DND-41 (cell line): ENCODE measurements around the gene RALGDS.

ENCODE experiments used
- ATAC-seq: fragments of 200-7000 bp; cut with Tn5 transposase; 3 replicates; pipeline ENCODE4 v1.9.1; 2021; ENCODE audit warnings: low read depth; ENCODE audit not compliant: insufficient read depth
- DNase-seq: peaks from one replicate; pipeline ENCODE4 v3.0.0-alpha.2; 2020
- H2AFZ ChIP-seq: 2 replicates; pipeline ENCODE4 v1.6.0; 2012; ENCODE audit warnings: low read depth, low read length
- H3K27ac ChIP-seq: 2 replicates; pipeline ENCODE4 v1.5.1; 2012; ENCODE audit warnings: low read length, inconsistent platforms
- H3K27me3 ChIP-seq: fragments of 200-600 bp; sonication (generic); 2 replicates; pipeline ENCODE4 v1.6.0; 2012; ENCODE audit warnings: low read length, mild to moderate bottlenecking, inconsistent platforms; ENCODE audit not compliant: insufficient read depth, poor library complexity
- H3K36me3 ChIP-seq: 2 replicates; pipeline ENCODE4 v1.5.1; 2012; ENCODE audit warnings: low read length, inconsistent platforms; ENCODE audit not compliant: insufficient read depth
- H3K4me1 ChIP-seq: 2 replicates; pipeline ENCODE4 v1.5.1; 2012; ENCODE audit warnings: mild to moderate bottlenecking, low read length; ENCODE audit not compliant: insufficient read depth
- H3K4me2 ChIP-seq: 2 replicates; pipeline ENCODE4 v1.6.0; 2012; ENCODE audit warnings: mild to moderate bottlenecking, moderate library complexity, low read length, inconsistent platforms; ENCODE audit not compliant: insufficient read depth
- H3K4me3 ChIP-seq, 2 experiments: fragments of 200-600 bp in 1 of 2; shearing (Covaris generic) in 1 of 2; 2 replicates each; pipeline ENCODE4 v1.5.1; 2012 to 2016; ENCODE audit warnings: inconsistent platforms in 2 of 2, low read length in 2 of 2, mild to moderate bottlenecking in 2 of 2, low read depth in 1 of 2, moderate library complexity in 1 of 2
- H3K79me2 ChIP-seq: 2 replicates; pipeline ENCODE4 v1.6.0; 2012; ENCODE audit warnings: low read length, inconsistent platforms; ENCODE audit not compliant: insufficient read depth
- H3K9ac ChIP-seq: 2 replicates; pipeline ENCODE4 v1.6.0; 2012; ENCODE audit warnings: low read depth, mild to moderate bottlenecking, inconsistent platforms, low read length, moderate library complexity
- H3K9me3 ChIP-seq: 2 replicates; pipeline ENCODE4 v1.5.1; 2012; ENCODE audit warnings: low read length, moderate library complexity, mild to moderate bottlenecking, inconsistent platforms; ENCODE audit not compliant: insufficient read depth, severe bottlenecking
- H4K20me1 ChIP-seq: 2 replicates; pipeline ENCODE4 v1.6.0; 2012; ENCODE audit warnings: low read length; ENCODE audit not compliant: insufficient read depth
- EZH2 ChIP-seq: IDR thresholded peaks from 3 replicates; pipeline ENCODE4 v1.6.1; 2012; ENCODE audit warnings: borderline replicate concordance, low read depth, mild to moderate bottlenecking, moderate library complexity, low read length, inconsistent platforms; ENCODE audit not compliant: severe bottlenecking
- TF ChIP-seq, protein P1 (sequence below): IDR thresholded peaks from 2 replicates; pipeline ENCODE4 v1.5.1; 2012; ENCODE audit warnings: borderline replicate concordance, low read length, moderate library complexity, mild to moderate bottlenecking; ENCODE audit not compliant: poor library complexity, severe bottlenecking; ENCODE audit errors: extremely low read depth

The RALGDS gene

DNA sequence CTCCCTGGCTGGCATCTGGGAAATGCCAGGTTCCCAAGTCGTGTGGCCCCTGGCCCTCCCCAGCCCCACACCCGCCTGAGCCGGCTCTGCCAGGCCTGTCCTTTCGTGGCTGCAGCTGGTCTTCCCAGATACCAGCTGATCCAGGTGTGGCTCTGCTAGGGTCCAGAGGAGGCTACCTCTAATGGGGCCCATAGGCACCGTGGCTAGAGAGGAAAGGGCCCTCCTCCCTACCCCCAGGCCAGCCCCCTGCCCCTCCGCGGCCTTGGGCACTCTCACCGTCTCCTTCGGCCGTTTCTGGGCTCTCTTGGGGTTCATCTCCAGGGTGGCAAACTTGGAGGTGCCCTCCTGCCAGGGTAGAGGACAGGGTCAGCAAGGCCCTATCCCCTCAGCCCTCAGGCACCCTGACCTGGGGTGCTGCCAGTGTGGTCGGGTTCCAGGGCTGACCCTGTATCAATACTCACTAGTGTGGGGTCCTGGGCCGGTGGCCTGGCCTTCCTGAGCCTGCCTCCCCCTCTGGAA is 17.0 kb downstream of the RALGDS start:
- Histone ChIP-seq H3K4me3 (no peak overlapping the region), H3K27me3 (no peaks in the 10 kb centered on the region), H3K4me1 (no peaks in the 10 kb centered on the region), H3K79me2 (no peaks in the 10 kb centered on the region), H3K27ac (no peak overlapping the region), H3K9ac (no peak overlapping the region), H3K36me3 (peaks cover 94% of the 10 kb centered on the region), H3K9me3 (no peaks in the 10 kb centered on the region), H4K20me1 (peaks cover 8% of the 10 kb centered on the region; the same call in 1 of the 2 replicates), H3K4me2 (no peak overlapping the region), H2AFZ (no peak overlapping the region)
- ATAC-seq (no peak), DNase-seq (no peak)
- TF ChIP-seq, protein P1, sequence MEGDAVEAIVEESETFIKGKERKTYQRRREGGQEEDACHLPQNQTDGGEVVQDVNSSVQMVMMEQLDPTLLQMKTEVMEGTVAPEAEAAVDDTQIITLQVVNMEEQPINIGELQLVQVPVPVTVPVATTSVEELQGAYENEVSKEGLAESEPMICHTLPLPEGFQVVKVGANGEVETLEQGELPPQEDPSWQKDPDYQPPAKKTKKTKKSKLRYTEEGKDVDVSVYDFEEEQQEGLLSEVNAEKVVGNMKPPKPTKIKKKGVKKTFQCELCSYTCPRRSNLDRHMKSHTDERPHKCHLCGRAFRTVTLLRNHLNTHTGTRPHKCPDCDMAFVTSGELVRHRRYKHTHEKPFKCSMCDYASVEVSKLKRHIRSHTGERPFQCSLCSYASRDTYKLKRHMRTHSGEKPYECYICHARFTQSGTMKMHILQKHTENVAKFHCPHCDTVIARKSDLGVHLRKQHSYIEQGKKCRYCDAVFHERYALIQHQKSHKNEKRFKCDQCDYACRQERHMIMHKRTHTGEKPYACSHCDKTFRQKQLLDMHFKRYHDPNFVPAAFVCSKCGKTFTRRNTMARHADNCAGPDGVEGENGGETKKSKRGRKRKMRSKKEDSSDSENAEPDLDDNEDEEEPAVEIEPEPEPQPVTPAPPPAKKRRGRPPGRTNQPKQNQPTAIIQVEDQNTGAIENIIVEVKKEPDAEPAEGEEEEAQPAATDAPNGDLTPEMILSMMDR: no peak
- TF ChIP-seq EZH2: no peak

DNA sequence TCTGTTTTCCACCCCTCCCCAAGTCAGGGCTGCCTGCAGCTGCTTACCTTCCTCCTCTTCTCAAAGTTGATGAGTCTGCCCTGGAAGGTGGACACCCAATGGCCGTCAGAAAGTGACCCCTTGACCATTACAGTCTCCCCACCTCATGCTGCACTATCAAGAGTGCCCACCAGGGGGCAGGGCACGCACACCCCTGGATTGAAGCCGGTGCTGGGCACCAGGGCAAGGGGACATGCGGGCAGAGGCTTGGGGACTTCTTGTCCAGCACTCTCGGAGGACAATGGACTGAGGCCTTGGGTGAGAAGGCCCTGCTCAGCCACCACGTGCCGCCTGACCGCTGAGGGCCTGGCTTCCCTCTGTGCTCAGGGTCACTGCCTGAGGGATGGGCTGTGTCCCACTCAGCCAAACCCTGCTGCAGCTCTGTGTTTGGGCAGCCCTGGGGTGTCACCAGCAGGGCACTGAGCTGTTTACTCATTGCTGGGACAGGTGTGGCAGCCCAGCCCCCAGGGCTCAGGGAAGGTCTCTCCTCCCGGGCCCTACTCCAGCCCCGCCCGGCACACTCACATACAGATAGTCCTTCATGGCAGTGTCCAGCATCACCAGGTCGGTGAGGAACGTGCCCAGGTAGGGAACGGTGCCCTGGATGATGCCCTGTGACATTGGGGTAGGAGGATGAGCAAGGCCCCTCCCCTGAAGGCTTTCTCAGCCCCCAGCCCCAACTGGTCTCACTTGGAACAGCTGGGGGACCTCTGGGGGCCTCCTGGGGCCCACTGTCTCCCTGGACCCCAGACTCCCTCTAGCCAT is 17.7 kb downstream of the RALGDS start:
- Histone ChIP-seq H3K79me2 (no peaks in the 10 kb centered on the region), H3K9ac (no peak overlapping the region), H3K27me3 (no peaks in the 10 kb centered on the region), H3K27ac (no peak overlapping the region), H3K4me1 (no peaks in the 10 kb centered on the region), H3K9me3 (peaks cover under 1% of the 10 kb centered on the region), H4K20me1 (peaks cover 5% of the 10 kb centered on the region; the same call in 1 of the 2 replicates), H3K4me2 (no peak overlapping the region), H3K36me3 (peaks cover 94% of the 10 kb centered on the region), H2AFZ (no peak overlapping the region), H3K4me3 (no peak overlapping the region)
- TF ChIP-seq EZH2: no peak
- TF ChIP-seq, protein P1: peak; percentile 91
- ATAC-seq (peak; percentile 57), DNase-seq (peak; percentile 26)

DNA sequence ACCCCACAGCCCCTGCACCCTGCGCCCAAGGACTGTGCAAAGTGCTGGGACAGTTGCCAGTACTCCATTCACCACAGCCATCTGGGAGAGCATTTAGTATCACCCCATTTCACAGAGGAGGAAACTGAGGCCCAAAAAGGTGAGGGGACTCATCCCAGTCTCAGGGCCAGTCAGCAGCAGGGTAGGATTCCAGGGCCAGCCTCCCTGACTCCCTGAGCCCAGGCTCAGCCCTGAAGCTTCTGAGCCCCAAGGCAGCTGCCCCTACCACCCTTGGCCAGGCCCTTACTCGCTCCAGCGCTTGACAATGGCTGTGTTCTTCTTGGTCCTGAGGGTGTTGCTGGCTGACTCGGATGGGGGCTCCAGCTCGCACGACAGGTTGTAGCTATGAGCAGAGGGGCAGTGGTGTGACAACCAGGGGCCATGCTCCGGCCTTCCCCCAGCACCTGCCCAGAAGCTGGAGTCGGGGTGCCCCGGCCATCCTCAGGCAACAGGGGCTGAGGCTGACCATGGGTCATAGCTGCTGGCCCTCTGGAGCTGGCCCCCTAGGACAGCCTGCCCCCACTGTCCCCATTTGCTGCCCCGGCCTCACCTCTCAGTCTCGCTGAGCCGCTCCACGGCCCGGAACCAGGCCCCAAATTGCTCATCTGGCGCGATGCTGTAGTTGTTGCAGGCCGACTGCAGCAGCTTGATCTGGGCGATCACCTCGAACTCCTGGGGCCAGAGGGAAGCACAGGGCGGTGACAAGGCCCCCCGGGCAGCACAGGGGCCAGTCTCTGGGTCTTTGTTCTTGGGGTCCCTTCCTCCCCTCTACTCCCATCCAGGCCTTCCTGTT is 18.6 kb downstream of the RALGDS start:
- no peaks in the 10 kb centered on the region for H3K79me2 ChIP-seq
- no peaks in the 10 kb centered on the region for H3K4me1 ChIP-seq
- H4K20me1 ChIP-seq: peaks cover 4% of the 10 kb centered on the region; the same call in 1 of the 2 replicates
- H3K9me3 ChIP-seq: peaks cover 7% of the 10 kb centered on the region
- H3K4me3 ChIP-seq: no peak overlapping the region
- peaks cover 94% of the 10 kb centered on the region for H3K36me3 ChIP-seq
- no peak for ATAC-seq
- H2AFZ ChIP-seq: no peak overlapping the region
- DNase-seq: no peak
- no peak overlapping the region for H3K9ac ChIP-seq
- H3K27ac ChIP-seq: no peak overlapping the region
- TF ChIP-seq, protein P1: no peak
- no peak for TF ChIP-seq EZH2
- no peak overlapping the region for H3K4me2 ChIP-seq
- no peaks in the 10 kb centered on the region for H3K27me3 ChIP-seq
